Measurements from ENCODE around the gene KMT2C.
"Not testable (repeated sequence)": the region's sequence is repeated elsewhere in the genome, so short reads cannot be mapped to it uniquely, and the experiment has no call there.

GRCh38 chr7:152204417-152204816, 231.4 kb downstream of the KMT2C start:
- not testable (repeated sequence) for TF ChIP-seq CTCF, POLR2A (IDR thresholded peaks at IDR 0.05)
